GM21526 (cell line): ENCODE results near the gene CELF4.

Source experiments
- ATAC-seq: cut with Tn5 transposase; IDR thresholded peaks from one replicate; pipeline ENCODE4 v1.9.1; 2021; ENCODE audit warnings: moderate library complexity; ENCODE audit not compliant: unreplicated experiment, low FRiP score

The CELF4 gene

DNA sequence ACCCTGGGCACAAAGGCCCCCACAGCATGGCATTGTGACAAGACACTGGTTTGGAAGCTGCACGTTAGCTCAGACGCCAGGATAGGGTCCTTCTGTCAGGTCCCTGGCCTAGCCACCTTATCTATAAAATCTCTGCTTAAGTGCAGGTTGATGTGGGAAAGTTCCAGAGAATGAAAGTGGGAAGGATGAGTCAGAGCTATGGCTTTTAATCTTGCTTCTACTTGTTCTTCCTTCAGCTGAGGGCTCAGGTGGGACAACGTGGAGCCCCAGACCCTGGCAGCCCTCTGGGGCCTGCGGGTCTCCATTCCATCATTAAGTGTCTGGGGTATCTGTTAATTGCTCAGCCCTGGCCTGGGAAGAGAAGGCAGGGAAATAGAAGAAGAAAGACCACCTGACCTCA lies 64.5 kb downstream of the CELF4 start:
- no peak for ATAC-seq

- ATAC-seq, result no peak
Measured at GRCh38 chr18:37499913-37500312, 65.7 kb downstream of the CELF4 start.

GRCh38 chr18:37499044-37499443 lies 66.6 kb downstream of the CELF4 start:
- ATAC-seq, result no peak

GRCh38 chr18:37497853-37498518 lies 67.6 kb downstream of the CELF4 start:
- ATAC-seq, result no peak

DNA sequence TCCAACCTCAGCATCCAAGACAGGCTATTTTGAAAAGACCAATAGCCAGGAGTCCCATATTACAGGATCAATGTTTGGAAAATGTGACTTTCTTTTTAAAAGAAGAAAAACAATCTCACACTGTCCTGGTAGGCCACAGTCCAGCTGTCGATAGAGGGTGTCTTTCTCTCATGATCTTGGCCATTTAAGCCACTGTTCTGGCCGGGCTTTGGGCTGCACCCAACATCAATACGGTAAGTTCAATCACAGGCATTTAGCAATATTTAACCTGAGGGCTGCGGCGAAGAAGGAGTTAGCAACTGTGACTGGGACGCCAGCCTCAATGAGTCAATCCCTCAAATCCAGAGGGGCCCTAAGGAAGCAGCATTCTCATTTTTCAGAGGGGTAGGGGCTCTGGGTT lies 69.0 kb downstream of the CELF4 start:
- no peak for ATAC-seq

DNA sequence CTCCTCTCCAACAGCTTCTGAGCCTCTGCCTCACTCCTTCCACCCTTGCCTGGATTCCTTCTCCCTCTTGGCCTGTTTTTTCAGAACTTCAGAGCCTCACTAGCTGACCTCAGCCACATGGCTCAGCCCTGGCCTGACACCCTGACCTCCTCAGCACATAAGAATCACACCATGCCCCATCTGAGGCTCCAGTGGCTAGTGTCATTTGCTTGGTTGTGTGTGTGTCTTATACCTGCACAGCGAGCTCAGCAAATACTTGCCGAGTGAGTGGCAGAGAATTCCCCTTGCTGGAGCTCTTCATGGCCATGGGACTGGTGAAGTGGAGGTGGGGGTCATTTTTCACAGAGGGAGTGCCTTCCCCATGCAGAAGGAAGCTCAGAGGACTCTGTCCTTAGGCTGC lies 70.2 kb downstream of the CELF4 start:
- no peak for ATAC-seq

DNA sequence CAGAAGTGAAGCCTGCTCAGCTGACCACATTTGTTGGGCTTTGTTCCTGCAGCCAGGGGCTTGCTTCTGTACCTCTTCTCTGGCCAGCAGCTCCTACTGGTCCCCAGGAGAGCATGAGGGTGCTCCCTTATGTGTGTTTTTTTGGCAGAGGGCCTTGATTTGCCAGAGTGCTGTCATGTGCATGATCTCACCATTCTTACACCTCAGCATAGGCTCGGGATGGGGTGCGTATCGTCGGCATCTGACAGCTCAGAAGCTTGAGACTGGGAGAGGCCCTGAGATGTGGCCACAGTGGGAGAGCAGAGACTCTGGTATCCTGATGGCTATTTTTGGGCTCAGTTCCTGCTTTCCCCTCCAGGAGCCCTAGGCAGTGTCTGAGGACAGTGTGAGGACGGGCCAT lies 71.2 kb downstream of the CELF4 start:
- ATAC-seq, result no peak

DNA sequence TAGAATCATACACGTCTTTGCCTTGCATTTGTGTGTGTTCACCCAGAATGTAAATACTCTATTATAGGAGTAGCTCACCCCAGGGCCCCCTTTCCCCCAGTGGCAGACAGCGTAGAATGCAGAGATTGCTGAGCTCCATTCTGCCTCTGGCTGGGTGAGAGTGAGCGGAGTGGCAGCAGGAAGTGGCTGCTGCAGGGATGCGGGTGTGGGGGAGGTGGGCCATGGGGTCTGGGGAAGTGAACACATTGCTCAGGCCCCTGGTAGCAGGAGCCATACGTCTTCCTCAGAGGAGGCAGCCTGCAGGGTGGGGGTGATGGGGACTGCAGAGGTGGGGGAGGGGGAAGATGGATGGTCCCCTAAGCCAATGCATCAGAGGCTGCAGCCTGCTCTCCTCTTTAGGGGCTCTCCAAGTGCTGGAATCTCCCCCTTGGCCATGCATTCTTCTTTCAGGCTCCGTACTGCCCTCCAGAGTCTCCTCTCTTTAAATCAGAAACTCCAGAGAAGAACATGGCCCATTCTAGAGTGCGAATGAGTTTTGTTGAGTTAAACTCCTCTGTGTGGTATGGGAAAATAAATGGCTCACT lies 72.2 kb downstream of the CELF4 start:
- ATAC-seq, result no peak

GRCh38 chr18:37492952-37493351 lies 72.6 kb downstream of the CELF4 start:
- no peak for ATAC-seq

- no peak for ATAC-seq
Measured at GRCh38 chr18:37491526-37491925, 74.1 kb downstream of the CELF4 start.

DNA sequence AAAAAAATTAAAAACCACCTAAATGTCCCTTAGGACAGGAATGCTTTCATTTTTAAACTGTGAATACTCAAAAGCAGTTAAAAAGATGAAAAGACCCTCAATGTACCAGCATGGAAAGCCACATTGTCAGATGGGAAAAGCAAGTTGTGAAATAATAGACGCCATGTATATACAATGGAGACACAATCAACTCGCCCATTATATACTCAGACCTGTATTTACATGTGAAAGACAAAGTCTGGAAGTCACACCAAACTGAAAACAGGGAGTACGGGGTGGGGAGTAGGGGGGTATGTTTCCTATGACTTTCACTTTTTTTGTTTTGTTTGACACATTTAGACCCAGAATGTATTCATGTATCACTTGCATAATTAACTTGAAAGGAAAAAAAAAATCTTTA lies 75.6 kb downstream of the CELF4 start:
- no peak for ATAC-seq

GRCh38 chr18:37489011-37489410 lies 76.6 kb downstream of the CELF4 start:
- ATAC-seq, result no peak

- ATAC-seq, result no peak
Measured at GRCh38 chr18:37487400-37487867, 78.2 kb downstream of the CELF4 start.

- ATAC-seq, result no peak
Measured at GRCh38 chr18:37486848-37487247, 78.8 kb downstream of the CELF4 start.

DNA sequence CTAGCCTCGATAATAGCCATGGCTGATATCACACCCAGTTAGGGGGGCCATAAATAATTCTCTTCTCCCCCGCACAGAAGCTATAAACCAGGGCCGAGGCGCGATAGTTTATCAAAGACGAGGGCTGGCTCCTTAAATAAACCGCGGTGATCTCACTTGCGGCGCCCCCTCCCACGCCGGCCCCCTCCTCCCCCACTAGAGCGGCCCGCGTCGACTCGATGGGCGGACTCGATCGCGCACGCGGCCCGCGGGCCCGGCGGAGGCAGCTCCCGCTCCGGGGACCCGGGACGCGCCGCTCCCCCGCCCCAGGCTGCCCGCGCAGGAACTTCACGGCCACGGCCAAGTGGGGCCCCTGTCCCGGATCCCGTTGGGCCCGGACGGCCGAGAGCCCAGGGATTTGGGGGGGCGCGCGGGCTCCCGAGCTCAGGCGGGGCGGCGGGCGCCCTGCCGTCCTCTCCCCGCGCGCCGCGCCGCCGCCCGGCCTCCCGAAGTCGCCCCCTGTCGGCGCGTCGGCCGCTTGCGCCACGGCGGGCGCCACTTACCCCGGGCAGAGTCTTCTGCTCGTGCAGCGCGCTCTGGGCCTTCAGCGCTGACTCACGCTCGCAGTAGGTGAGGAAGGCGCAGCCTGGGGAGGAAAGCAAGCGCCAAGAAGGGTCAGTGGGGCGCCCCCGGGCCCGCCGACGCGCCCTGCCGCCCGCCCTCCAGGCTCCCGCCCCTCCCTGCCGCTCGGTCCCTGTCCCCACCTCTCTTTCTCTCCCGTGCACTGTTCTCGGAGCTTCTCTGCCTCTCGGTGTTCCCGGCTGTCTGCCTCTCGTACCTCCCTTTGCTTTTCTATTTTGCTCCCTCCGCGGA lies 80.4 kb downstream of the CELF4 start:
- ATAC-seq, result no peak

DNA sequence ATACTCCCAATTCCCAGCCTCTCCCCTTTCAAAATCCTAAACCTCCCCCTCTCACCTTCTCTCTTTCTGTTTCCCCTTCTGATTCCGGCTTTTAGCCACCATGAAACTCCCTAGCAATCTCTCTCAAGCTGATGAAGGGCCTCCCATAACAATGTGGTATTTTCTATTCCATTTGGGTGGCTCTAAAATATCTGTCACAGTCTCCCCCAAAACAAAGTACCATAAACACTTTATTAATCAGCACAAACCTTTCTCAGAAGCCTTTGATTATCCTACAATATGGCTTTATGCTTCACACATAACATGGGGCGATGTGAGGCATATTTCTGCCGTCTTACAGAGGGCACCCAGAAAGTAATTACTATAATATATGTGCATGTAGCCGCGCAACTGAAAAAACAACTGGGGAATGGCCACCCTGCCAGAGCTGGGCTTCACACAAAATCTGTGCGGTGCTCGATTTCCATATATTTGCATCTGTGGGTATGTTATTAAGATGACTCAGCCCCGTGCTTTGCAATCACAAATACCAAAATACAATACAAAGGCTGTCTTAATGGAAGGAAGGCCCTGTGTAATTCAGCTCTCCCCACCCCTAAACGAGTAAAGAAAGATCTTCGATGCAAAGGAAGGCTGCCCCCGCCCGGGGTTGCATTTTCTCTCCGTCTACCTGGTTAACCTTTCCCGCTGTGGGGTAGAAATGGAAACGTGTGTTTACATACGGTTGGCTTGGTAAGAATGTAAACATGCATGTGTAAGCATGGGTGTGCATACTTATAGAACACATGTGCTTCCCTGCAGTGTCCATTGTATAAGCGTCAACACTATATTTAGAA lies 81.4 kb downstream of the CELF4 start:
- ATAC-seq, result no peak

DNA sequence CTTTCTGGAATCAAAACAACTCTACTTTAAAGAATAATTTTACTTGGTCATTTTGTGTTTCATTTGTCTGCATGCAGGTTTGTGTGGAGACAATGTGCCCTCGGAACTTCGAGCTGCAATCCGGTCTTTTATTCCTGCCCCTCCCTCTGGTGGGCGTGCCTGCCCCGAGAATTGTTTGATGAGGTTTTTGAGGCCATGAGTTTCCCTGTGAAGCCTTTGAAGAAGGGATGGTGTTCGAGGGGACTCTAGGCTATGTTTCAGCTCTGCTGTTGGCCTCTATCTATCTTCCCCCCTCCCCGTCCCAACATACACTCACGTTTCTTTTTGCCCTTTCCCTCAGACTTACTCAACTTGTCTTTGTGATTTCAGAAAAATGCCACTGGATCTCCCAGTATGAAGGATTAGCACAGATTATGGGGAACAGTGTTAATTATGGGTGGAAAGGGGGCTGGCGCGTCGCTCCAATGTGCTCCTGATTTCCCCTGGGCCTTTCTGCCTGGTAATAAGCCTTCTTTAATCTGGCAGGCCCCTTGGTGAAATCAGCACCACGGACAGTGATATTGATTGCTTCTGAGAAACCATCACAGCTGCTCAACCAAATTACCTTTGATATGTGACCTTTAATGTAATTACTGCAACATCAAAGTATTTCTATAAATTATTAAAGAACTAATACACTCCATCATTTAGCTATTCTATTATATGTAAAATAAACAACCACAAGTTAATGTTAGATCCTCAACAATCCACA lies 82.2 kb downstream of the CELF4 start:
- ATAC-seq, result no peak

DNA sequence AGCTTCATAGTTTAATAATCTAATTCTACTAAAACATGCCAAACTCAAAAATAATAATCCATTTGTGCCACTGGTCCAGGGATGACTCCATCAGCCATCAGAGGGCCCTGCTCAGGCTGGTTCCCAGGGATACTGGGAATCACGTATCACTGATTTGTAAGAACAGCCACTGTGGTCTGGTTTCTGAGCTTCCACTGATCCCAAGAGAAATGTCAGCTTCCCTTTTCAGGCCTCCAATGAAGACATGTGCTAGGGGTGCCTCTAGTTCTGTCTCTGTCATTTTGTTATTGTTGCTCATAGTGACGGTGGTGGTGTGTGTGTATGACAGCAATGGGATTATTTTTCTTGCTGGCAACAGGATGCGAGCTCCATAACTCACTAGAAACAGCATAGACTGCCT lies 83.2 kb downstream of the CELF4 start:
- no peak for ATAC-seq

DNA sequence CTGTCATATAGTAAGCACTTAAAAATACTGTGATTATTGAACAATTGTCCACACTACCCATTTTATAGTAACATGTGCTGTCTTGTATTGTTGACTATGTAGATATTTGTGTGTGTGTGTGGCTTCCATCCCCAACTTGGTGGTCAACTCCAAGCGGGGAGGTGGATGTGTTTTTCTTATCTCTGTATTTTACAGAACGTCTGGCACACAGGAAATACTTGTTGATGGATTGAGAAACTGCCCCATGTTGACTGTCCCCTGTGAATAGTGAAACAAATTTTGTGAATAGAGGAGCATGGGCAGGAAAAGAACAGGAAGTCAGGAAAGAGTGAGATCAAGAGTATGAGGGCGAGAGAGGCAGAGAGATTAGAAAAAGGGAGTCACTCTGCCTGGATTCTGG lies 83.6 kb downstream of the CELF4 start:
- ATAC-seq, result no peak

- ATAC-seq, result no peak
Measured at GRCh38 chr18:37481491-37481890, 84.1 kb downstream of the CELF4 start.
